ENCODE measurements around the gene STX8.

Gene STX8

GRCh38 chr17:9509236-9509816 lies 66.3 kb downstream of the STX8 start:
- no peaks in the 10 kb centered on the region for H3K27me3 Mint-ChIP-seq
- peaks cover 25% of the 10 kb centered on the region for H3K9me3 Mint-ChIP-seq
- no peak overlapping the region for H3K4me3 Mint-ChIP-seq
- H3K4me1 Mint-ChIP-seq (ENCODE audit: low read depth), result peaks cover 24% of the 10 kb centered on the region
- H3K36me3 Mint-ChIP-seq (ENCODE audit: low read depth), result peaks cover 58% of the 10 kb centered on the region
- no peak overlapping the region for H3K27ac Mint-ChIP-seq
- no peak for DNase-seq

GRCh38 chr17:9499041-9499440 lies 76.6 kb downstream of the STX8 start:
- Mint-ChIP-seq H3K4me1 (ENCODE audit: low read depth) (no peaks in the 10 kb centered on the region), H3K4me3 (no peak overlapping the region), H3K27ac (no peak overlapping the region), H3K27me3 (no peaks in the 10 kb centered on the region), H3K36me3 (ENCODE audit: low read depth) (peaks cover 40% of the 10 kb centered on the region), H3K9me3 (no peaks in the 10 kb centered on the region)
- no peak for DNase-seq

- H3K27me3 Mint-ChIP-seq, result no peaks in the 10 kb centered on the region
- no peak for DNase-seq
- no peaks in the 10 kb centered on the region for H3K9me3 Mint-ChIP-seq
- H3K27ac Mint-ChIP-seq, result no peak overlapping the region
- peaks cover 42% of the 10 kb centered on the region for H3K36me3 Mint-ChIP-seq (ENCODE audit: low read depth)
- H3K4me1 Mint-ChIP-seq (ENCODE audit: low read depth), result no peaks in the 10 kb centered on the region
- no peak overlapping the region for H3K4me3 Mint-ChIP-seq
Observed at GRCh38 chr17:9498490-9498889, 77.1 kb downstream of the STX8 start.

GRCh38 chr17:9488556-9488955 lies 87.1 kb downstream of the STX8 start:
- Mint-ChIP-seq H3K27ac (no peak overlapping the region), H3K4me1 (ENCODE audit: low read depth) (no peaks in the 10 kb centered on the region), H3K9me3 (no peaks in the 10 kb centered on the region), H3K36me3 (ENCODE audit: low read depth) (peaks cover 66% of the 10 kb centered on the region), H3K4me3 (no peak overlapping the region), H3K27me3 (no peaks in the 10 kb centered on the region)
- no peak for DNase-seq

- Mint-ChIP-seq H3K4me1 (ENCODE audit: low read depth) (no peaks in the 10 kb centered on the region), H3K4me3 (no peak overlapping the region), H3K27ac (no peak overlapping the region), H3K36me3 (ENCODE audit: low read depth) (peaks cover 66% of the 10 kb centered on the region), H3K9me3 (no peaks in the 10 kb centered on the region), H3K27me3 (no peaks in the 10 kb centered on the region)
- DNase-seq, result no peak
Observed at GRCh38 chr17:9487406-9487805, 88.2 kb downstream of the STX8 start.

- Mint-ChIP-seq H3K9me3 (no peaks in the 10 kb centered on the region), H3K36me3 (ENCODE audit: low read depth) (peaks cover 48% of the 10 kb centered on the region), H3K27ac (peak overlapping the region; percentile 42), H3K4me1 (ENCODE audit: low read depth) (no peaks in the 10 kb centered on the region), H3K27me3 (no peaks in the 10 kb centered on the region), H3K4me3 (no peak overlapping the region)
- DNase-seq, result no peak
Observed at GRCh38 chr17:9484789-9485188, 90.8 kb downstream of the STX8 start.

GRCh38 chr17:9479964-9480363 lies 95.7 kb downstream of the STX8 start:
- Mint-ChIP-seq H3K36me3 (ENCODE audit: low read depth) (peaks cover 21% of the 10 kb centered on the region), H3K27me3 (no peaks in the 10 kb centered on the region), H3K4me3 (no peak overlapping the region)

GRCh38 chr17:9478889-9479288 lies 96.7 kb downstream of the STX8 start:
- H3K4me1 Mint-ChIP-seq (ENCODE audit: low read depth), result peaks cover 3% of the 10 kb centered on the region
- H3K36me3 Mint-ChIP-seq (ENCODE audit: low read depth), result peaks cover 14% of the 10 kb centered on the region
- no peak overlapping the region for H3K4me3 Mint-ChIP-seq
- H3K9me3 Mint-ChIP-seq, result no peaks in the 10 kb centered on the region
- DNase-seq, result no peak
- no peaks in the 10 kb centered on the region for H3K27me3 Mint-ChIP-seq
- H3K27ac Mint-ChIP-seq, result no peak overlapping the region

More at GRCh38 chr17:9479964-9480363, 95.7 kb downstream of the STX8 start:
- H3K4me1 Mint-ChIP-seq (ENCODE audit: low read depth), result no peaks in the 10 kb centered on the region
- no peaks in the 10 kb centered on the region for H3K9me3 Mint-ChIP-seq
- no peak for DNase-seq
- no peak overlapping the region for H3K27ac Mint-ChIP-seq

- H3K4me1 Mint-ChIP-seq (ENCODE audit: low read depth), result peaks cover 29% of the 10 kb centered on the region
- H3K36me3 Mint-ChIP-seq (ENCODE audit: low read depth), result peaks cover 7% of the 10 kb centered on the region
- H3K4me3 Mint-ChIP-seq, result no peak overlapping the region
- H3K27me3 Mint-ChIP-seq, result no peaks in the 10 kb centered on the region
- no peak overlapping the region for H3K27ac Mint-ChIP-seq
- H3K9me3 Mint-ChIP-seq, result no peaks in the 10 kb centered on the region
- DNase-seq, result no peak
Observed at GRCh38 chr17:9475101-9475658, 100.4 kb downstream of the STX8 start.

- Mint-ChIP-seq H3K27ac (no peak overlapping the region), H3K4me1 (ENCODE audit: low read depth) (peaks cover 42% of the 10 kb centered on the region), H3K4me3 (no peak overlapping the region), H3K27me3 (no peaks in the 10 kb centered on the region), H3K36me3 (ENCODE audit: low read depth) (peaks cover 7% of the 10 kb centered on the region), H3K9me3 (no peaks in the 10 kb centered on the region)
- DNase-seq, result no peak
Observed at GRCh38 chr17:9473711-9474110, 101.9 kb downstream of the STX8 start.

- no peak overlapping the region for H3K4me3 Mint-ChIP-seq
- H3K27ac Mint-ChIP-seq, result peak overlapping the region; percentile 77
- no peaks in the 10 kb centered on the region for H3K27me3 Mint-ChIP-seq
- H3K9me3 Mint-ChIP-seq, result no peaks in the 10 kb centered on the region
- DNase-seq, result no peak
- H3K36me3 Mint-ChIP-seq (ENCODE audit: low read depth), result peaks cover 7% of the 10 kb centered on the region
- peaks cover 43% of the 10 kb centered on the region for H3K4me1 Mint-ChIP-seq (ENCODE audit: low read depth)
Observed at GRCh38 chr17:9472541-9472940, 103.1 kb downstream of the STX8 start.

GRCh38 chr17:9472094-9472493 lies 103.5 kb downstream of the STX8 start:
- H3K4me1 Mint-ChIP-seq (ENCODE audit: low read depth), result peaks cover 43% of the 10 kb centered on the region
- H3K4me3 Mint-ChIP-seq, result no peak overlapping the region
- peak overlapping the region; percentile 77 for H3K27ac Mint-ChIP-seq
- H3K9me3 Mint-ChIP-seq, result no peaks in the 10 kb centered on the region
- no peak for DNase-seq
- H3K36me3 Mint-ChIP-seq (ENCODE audit: low read depth), result peaks cover 7% of the 10 kb centered on the region
- no peaks in the 10 kb centered on the region for H3K27me3 Mint-ChIP-seq

GRCh38 chr17:9470171-9470570 lies 105.4 kb downstream of the STX8 start:
- no peaks in the 10 kb centered on the region for H3K9me3 Mint-ChIP-seq
- H3K27ac Mint-ChIP-seq, result peak overlapping the region; percentile 93
- peaks cover 3% of the 10 kb centered on the region for H3K36me3 Mint-ChIP-seq (ENCODE audit: low read depth)
- no peak for DNase-seq
- H3K27me3 Mint-ChIP-seq, result no peaks in the 10 kb centered on the region
- peaks cover 49% of the 10 kb centered on the region for H3K4me1 Mint-ChIP-seq (ENCODE audit: low read depth)
- H3K4me3 Mint-ChIP-seq, result peak overlapping the region; percentile 35

GRCh38 chr17:9468937-9469336 lies 106.7 kb downstream of the STX8 start:
- H3K9me3 Mint-ChIP-seq, result no peaks in the 10 kb centered on the region
- peaks cover 3% of the 10 kb centered on the region for H3K36me3 Mint-ChIP-seq (ENCODE audit: low read depth)
- peaks cover 54% of the 10 kb centered on the region for H3K4me1 Mint-ChIP-seq (ENCODE audit: low read depth)
- H3K4me3 Mint-ChIP-seq, result no peak overlapping the region
- no peaks in the 10 kb centered on the region for H3K27me3 Mint-ChIP-seq
- no peak for DNase-seq
- H3K27ac Mint-ChIP-seq, result peak overlapping the region; percentile 93

GRCh38 chr17:9468532-9468931 lies 107.1 kb downstream of the STX8 start:
- peaks cover 50% of the 10 kb centered on the region for H3K4me1 Mint-ChIP-seq (ENCODE audit: low read depth)
- DNase-seq, result no peak
- H3K4me3 Mint-ChIP-seq, result no peak overlapping the region
- H3K27ac Mint-ChIP-seq, result no peak overlapping the region
- H3K27me3 Mint-ChIP-seq, result no peaks in the 10 kb centered on the region
- no peaks in the 10 kb centered on the region for H3K9me3 Mint-ChIP-seq
- H3K36me3 Mint-ChIP-seq (ENCODE audit: low read depth), result peaks cover 3% of the 10 kb centered on the region

GRCh38 chr17:9467518-9467917 lies 108.1 kb downstream of the STX8 start:
- no peak for DNase-seq
- Mint-ChIP-seq H3K9me3 (no peaks in the 10 kb centered on the region), H3K36me3 (ENCODE audit: low read depth) (peaks cover 2% of the 10 kb centered on the region), H3K4me3 (no peak overlapping the region), H3K27me3 (no peaks in the 10 kb centered on the region), H3K27ac (no peak overlapping the region), H3K4me1 (ENCODE audit: low read depth) (peaks cover 45% of the 10 kb centered on the region)

Measured in activated T-cell treated with anti-CD3 and anti-CD28 coated beads, Interleukin-2, amount 50 U/mL, for 24 hours (primary cell).